ENCODE measurements around the gene FBRSL1. TPM values are rescaled to one million over a fixed set of nuclear protein-coding genes. Genes with fewer than 3 reads are reported as not detected.

FBRSL1 gene
- total RNA-seq, 1 donor from 2014 or later = 75.8 TPM

DNA sequence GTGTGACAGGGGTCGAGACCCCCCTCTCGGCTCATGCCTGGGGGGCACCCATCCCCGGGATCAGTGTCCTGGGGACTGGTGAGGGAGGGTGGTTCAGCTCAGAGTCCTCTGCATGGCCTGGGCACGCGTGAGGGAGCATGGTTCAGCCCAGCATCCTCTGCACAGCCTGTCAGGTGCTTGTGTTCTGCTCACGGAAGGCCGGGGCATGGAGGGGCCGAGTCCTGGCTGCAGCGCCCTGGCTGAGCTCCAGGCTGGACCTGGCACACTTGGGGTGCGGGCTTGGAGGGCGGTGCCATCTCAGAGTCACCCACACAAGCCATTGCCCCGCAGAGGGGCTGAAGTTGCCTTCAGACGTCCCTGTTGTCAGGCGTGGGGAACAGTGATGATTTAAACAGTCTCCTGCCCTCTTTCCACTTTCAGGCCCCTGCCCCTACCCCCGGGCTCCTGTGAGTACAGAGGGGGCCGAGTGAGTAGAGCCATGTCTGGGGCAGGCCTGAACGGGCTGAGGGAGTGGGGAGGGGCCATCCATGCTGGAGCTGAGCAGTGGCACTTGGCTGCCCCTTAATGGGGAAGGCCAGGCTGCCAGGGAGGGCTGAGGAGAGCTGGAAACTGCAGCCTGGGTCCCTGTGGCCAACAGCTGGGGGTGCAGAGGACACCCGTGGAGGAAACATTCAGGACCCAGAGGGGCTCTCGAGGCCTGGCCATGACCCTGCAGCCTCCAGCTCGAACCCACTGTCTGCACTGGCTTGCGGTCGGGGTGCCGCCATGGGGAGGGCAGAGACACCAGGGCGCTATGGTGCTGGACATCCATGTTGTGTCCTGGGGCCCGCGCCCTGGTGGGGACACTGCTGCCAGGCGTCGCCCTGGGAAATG, 22.5 kb downstream of the FBRSL1 start:
- peaks cover 6% of the 10 kb centered on the region for H3K36me3 Mint-ChIP-seq (ENCODE audit: low read depth)
- H3K4me1 Mint-ChIP-seq (ENCODE audit: low read depth) = no peaks in the 10 kb centered on the region
- intact Hi-C loops (cut with micrococcal nuclease) = no loop called here
- no peaks in the 10 kb centered on the region for H3K9me3 Mint-ChIP-seq
- no peak overlapping the region for H3K4me3 Mint-ChIP-seq
- no peak overlapping the region for H3K27ac Mint-ChIP-seq
- no peaks in the 10 kb centered on the region for H3K27me3 Mint-ChIP-seq (ENCODE audit: insufficient read depth)
- no peak for DNase-seq (ENCODE audit: low spot score)

DNA sequence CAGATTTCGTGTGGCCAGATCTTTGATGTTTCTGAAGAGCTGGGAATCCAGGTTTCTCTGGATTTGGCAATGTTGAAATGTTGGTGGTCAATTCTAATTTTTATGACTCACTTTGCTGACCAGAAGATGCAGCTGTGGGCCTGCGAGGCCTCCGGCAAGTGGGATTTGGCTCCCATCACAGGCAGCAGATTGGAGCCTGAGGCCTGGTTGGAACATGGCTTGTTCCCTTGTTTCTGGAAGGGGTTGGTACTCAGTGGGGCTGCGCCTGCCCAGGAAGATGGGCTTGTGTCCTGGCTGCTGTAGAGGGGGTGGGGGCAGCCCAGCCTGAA, 23.1 kb downstream of the FBRSL1 start:
- DNase-seq (ENCODE audit: low spot score) = no peak
- intact Hi-C loops (cut with micrococcal nuclease) = no loop called here
- Mint-ChIP-seq H3K27me3 (ENCODE audit: insufficient read depth) (no peaks in the 10 kb centered on the region), H3K9me3 (peaks cover 2% of the 10 kb centered on the region), H3K36me3 (ENCODE audit: low read depth) (peaks cover 9% of the 10 kb centered on the region), H3K4me3 (no peak overlapping the region), H3K4me1 (ENCODE audit: low read depth) (no peaks in the 10 kb centered on the region), H3K27ac (no peak overlapping the region)

DNA sequence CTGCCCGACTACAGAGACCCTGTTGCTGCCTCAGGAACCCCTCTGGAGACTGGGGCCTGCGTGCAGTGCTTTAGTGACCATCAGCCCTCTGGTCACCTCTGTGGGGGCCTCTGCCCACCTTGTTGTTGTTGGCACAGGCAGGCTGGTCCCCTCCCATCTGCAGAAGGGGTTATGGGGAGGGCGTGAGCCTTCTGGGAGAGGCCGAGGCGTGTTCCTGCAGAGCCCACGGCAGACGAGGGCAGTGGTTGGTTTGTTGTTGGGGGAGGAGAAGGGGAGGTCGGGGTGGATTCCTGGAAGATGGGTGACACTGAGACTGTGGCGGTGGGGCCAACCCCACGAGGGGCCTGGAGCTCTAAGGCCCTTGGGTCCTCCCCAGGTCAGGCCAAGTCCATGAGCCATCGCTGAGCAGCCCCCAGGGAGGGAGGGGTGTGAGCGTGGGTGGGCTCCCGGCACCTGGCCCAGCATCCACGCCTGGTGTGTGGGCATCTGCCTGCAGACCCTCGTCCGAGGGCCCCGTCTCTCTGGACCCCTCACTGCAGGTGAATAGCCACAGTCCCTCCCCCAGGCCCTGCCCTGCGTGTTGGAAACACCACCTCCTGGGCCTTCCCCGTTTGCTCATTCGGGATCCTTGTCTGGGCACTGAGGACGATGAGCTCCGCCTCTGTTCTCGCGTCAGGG, 23.6 kb downstream of the FBRSL1 start:
- no peaks in the 10 kb centered on the region for H3K4me1 Mint-ChIP-seq (ENCODE audit: low read depth)
- H3K9me3 Mint-ChIP-seq = peaks cover 7% of the 10 kb centered on the region
- no peak overlapping the region for H3K27ac Mint-ChIP-seq
- intact Hi-C loops (cut with micrococcal nuclease) = no loop called here
- no peak overlapping the region for H3K4me3 Mint-ChIP-seq
- H3K27me3 Mint-ChIP-seq (ENCODE audit: insufficient read depth) = no peaks in the 10 kb centered on the region
- no peak for DNase-seq (ENCODE audit: low spot score)
- H3K36me3 Mint-ChIP-seq (ENCODE audit: low read depth) = peaks cover 15% of the 10 kb centered on the region

DNA sequence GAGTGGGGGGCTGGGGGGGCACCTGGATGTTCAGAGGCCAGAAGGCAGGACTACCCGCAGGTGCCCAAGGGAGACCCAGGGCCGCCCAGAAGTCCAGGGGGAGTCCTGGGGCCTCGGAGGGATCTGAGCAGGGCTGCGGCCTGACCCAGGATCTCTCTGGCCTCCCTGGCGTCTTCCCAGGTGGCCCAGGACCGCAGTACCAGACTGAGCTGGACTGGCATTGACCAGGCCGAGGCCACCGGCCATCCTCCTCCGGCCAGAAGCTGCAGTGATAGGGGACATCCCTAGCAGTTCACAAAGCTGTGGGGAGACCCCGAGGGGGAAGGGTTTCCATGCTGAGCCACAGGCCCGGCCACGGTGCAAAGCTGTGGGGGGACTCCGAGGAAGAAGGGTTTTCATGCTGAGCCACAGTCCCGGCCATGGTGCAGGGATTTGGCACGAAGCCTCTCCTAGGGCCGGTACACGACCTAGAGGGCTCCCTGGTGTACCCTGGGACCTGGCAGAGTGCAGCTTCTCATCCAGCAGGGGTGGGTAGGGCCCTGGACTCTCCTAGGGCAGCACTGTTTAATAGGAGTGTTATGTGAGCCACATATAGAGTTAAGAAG, 24.4 kb downstream of the FBRSL1 start:
- no peak for DNase-seq (ENCODE audit: low spot score)
- no peaks in the 10 kb centered on the region for H3K27me3 Mint-ChIP-seq (ENCODE audit: insufficient read depth)
- peaks cover 14% of the 10 kb centered on the region for H3K9me3 Mint-ChIP-seq
- H3K4me1 Mint-ChIP-seq (ENCODE audit: low read depth) = no peaks in the 10 kb centered on the region
- intact Hi-C loops (cut with micrococcal nuclease) = no loop called here
- peaks cover 22% of the 10 kb centered on the region for H3K36me3 Mint-ChIP-seq (ENCODE audit: low read depth)
- H3K4me3 Mint-ChIP-seq = no peak overlapping the region
- no peak overlapping the region for H3K27ac Mint-ChIP-seq

DNA sequence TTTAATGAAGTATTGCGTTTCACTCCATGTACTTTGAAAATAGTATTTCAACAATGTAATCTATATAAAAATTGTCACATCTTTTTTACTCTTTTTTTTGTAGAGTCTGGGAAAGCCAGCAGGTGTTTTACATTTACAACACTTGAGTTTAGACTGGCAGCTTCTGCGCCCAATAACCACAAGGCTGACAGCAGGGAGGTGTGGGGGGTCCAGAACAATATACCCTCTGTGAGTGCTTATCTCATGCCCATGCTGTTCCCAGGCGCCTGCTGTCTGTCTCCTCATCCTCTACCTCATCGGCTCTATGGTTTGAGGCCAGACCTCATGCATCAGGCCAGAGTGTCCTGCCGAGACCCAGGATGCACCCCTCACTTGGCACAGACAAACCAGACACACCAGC, 24.9 kb downstream of the FBRSL1 start:
- Mint-ChIP-seq H3K27ac (no peak overlapping the region), H3K36me3 (ENCODE audit: low read depth) (peaks cover 24% of the 10 kb centered on the region), H3K4me1 (ENCODE audit: low read depth) (no peaks in the 10 kb centered on the region), H3K4me3 (no peak overlapping the region), H3K9me3 (peaks cover 16% of the 10 kb centered on the region), H3K27me3 (ENCODE audit: insufficient read depth) (no peaks in the 10 kb centered on the region)
- intact Hi-C loops (cut with micrococcal nuclease) = no loop called here
- DNase-seq (ENCODE audit: low spot score) = no peak

DNA sequence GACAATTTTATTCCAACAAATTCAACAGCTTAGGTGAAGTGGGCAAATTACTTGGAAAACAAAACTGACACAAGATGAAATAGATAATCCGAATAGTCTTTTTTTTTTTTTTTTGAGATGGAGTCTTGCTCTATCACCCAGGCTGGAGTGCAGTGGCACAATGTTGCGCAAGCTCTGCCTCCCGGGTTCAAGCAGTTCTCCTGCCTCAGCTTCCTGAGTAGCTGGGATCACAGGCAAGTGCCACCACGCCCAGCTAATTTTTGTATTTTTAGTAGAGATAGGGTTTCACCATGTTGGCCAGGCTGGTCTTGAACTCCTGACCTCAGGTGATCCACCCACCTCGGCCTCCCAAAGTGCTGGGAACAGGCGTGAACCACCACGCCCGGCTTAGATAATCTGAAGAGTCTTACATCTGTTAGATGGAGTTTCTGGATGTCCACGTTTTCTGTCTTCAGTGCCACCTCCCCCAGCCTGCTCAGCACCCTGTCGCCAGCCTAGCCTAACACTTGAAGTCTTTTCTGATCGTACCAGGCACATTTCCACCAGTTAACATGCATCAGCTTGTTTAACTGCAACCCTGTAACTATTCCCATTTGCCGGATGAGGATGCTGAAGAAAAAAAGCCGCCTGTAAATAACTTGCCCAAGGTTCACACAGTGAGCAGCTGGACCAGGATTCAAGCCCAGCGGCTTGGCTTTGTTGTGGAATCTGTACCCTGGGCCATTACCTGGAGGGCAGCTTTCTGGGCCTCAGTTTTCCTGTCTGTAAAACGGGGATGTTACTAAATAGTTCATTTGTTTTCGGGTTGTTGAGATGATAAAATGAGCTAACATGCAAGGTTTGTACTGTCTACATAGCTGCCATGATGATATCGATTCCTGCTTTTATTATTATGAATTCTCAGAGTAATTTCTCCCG, 26.4 kb downstream of the FBRSL1 start:
- peaks cover 16% of the 10 kb centered on the region for H3K9me3 Mint-ChIP-seq
- H3K36me3 Mint-ChIP-seq (ENCODE audit: low read depth) = peaks cover 24% of the 10 kb centered on the region
- H3K4me3 Mint-ChIP-seq = no peak overlapping the region
- intact Hi-C loops (cut with micrococcal nuclease) = no loop called here
- no peaks in the 10 kb centered on the region for H3K27me3 Mint-ChIP-seq (ENCODE audit: insufficient read depth)
- DNase-seq (ENCODE audit: low spot score) = no peak
- H3K27ac Mint-ChIP-seq = no peak overlapping the region
- no peaks in the 10 kb centered on the region for H3K4me1 Mint-ChIP-seq (ENCODE audit: low read depth)

DNA sequence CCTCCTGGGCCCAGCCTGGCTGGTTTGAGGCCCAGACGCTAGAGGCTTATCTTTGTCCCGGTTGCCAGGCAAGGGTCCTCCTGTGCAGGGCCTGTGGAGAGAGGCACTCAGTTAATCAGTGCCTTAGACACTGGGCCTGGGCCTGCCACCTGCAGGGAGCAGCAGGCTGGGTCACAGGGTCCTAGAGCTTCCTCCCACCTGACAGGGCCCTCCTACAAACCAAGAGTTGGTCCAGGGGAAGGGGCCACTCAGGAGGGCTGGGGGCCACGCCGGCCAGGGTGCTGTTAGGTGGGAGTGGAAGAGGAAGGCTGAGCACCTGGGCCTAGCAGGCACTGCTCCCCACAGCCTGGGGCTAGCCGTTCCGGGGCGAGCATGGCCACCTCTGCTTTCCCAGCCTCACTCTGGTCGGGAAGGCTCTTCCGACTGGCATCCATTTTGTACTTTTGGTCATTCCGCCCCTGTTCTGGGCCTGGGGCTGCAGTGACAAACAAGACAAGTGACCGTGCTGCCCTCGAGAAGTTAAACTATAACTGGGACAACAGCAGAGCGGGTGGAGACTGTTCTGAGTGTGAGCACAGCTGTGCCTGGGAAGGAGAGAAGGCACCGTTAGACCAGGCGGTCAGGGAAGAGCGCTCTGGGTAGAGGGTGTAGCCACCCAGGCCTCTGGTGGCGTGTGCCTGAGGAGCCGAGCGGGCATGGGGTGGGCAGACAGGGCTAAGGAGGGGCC, 27.2 kb downstream of the FBRSL1 start:
- H3K4me1 Mint-ChIP-seq (ENCODE audit: low read depth) = no peaks in the 10 kb centered on the region
- H3K27ac Mint-ChIP-seq = no peak overlapping the region
- H3K9me3 Mint-ChIP-seq = peaks cover 16% of the 10 kb centered on the region
- H3K36me3 Mint-ChIP-seq (ENCODE audit: low read depth) = peaks cover 24% of the 10 kb centered on the region
- no peak for DNase-seq (ENCODE audit: low spot score)
- no peak overlapping the region for H3K4me3 Mint-ChIP-seq
- no peaks in the 10 kb centered on the region for H3K27me3 Mint-ChIP-seq (ENCODE audit: insufficient read depth)
- intact Hi-C loops (cut with micrococcal nuclease) = no loop called here

DNA sequence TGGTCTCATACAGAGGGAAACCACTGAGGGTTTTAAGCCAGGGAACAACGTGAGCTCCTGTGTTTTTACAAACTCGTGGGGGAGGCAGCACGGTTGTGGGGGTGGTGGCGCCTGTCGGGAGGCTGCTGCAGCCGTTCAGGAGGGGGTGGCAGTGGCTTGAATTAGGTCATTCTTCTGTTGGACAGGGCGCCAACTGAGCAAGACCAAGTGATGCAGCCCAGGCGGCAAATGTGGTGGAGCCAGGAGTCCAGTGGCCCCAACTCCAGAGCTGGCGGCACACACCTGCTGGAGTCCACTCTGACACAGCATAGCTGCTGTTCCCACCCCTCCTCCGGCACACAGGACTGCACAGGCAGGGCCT, 27.8 kb downstream of the FBRSL1 start:
- H3K4me1 Mint-ChIP-seq (ENCODE audit: low read depth) = no peaks in the 10 kb centered on the region
- intact Hi-C loops (cut with micrococcal nuclease) = no loop called here
- H3K27me3 Mint-ChIP-seq (ENCODE audit: insufficient read depth) = no peaks in the 10 kb centered on the region
- H3K4me3 Mint-ChIP-seq = no peak overlapping the region
- peaks cover 16% of the 10 kb centered on the region for H3K9me3 Mint-ChIP-seq
- no peak for DNase-seq (ENCODE audit: low spot score)
- peaks cover 24% of the 10 kb centered on the region for H3K36me3 Mint-ChIP-seq (ENCODE audit: low read depth)
- H3K27ac Mint-ChIP-seq = no peak overlapping the region

DNA sequence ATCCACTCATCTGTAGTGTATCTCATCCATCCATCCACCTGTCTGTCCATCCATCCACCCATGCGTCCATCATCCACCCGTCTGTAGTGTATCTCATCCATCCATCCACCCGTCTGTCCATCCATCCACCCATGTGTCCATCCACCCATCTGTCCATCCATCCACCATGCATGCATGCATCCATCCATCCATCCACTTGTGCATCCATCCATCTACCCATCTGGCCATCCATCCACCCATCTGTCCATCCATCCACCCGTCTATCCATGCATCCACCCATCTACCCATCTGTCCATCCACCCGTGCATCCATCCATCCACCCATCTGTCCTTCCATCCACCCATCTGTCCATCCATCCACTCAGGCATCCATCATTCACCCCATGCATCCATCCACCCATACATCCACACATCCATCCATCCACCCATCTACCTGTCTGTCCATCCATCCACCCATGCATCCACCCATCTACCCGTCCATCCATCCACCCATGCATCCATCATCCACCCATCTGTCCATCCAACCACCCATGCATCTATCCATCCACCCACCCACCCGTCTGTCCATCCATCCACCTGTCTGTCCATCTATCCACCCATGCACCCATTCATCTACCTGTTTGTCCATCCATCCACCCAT, 28.5 kb downstream of the FBRSL1 start:
- intact Hi-C loops (cut with micrococcal nuclease) = no loop called here
- H3K36me3 Mint-ChIP-seq (ENCODE audit: low read depth) = peaks cover 24% of the 10 kb centered on the region
- no peaks in the 10 kb centered on the region for H3K27me3 Mint-ChIP-seq (ENCODE audit: insufficient read depth)
- H3K27ac Mint-ChIP-seq = no peak overlapping the region
- peaks cover 16% of the 10 kb centered on the region for H3K9me3 Mint-ChIP-seq
- H3K4me1 Mint-ChIP-seq (ENCODE audit: low read depth) = no peaks in the 10 kb centered on the region
- no peak for DNase-seq (ENCODE audit: low spot score)
- no peak overlapping the region for H3K4me3 Mint-ChIP-seq

DNA sequence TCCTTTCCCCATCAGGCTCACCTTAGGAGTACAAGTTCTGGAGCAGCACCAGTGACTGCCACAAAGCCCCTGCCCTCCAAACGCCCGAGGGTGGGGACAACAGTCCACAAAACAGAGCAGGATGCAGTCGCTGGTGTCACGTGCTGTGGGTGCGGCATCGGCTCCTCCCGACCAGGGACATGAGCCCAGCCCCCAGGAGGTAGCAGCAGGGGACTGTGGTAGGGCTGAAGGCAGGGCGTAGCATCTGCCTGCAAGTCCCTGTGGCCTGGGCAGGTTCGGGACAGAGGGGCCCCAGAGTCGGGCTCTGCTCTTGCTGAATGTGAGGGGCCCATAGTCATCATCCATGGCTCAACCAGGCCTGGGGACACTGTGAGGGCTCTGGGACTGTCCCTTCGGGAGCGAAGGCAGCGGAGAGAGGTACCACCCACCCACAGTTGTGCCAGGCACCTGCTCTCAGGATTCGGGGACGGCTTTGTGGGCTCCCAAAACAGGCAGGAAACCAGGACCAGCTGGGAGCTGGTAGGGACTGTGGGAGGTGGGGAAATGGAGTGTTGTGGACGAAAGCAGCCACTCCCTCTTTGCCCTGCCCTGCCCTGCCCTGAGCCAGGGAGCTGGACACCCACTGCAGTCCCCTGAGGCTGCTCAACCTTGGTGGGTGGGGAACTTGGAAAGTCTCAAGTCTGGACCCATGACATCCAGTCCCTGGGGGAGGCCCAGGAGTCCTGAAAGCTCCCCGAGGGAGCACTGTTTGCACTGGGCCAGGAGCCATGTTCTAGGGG, 30.7 kb downstream of the FBRSL1 start:
- intact Hi-C loops (cut with micrococcal nuclease) = no loop called here
- no peak overlapping the region for H3K4me3 Mint-ChIP-seq
- no peak for DNase-seq (ENCODE audit: low spot score)
- no peak overlapping the region for H3K27ac Mint-ChIP-seq
- peaks cover 16% of the 10 kb centered on the region for H3K9me3 Mint-ChIP-seq
- peaks cover 21% of the 10 kb centered on the region for H3K36me3 Mint-ChIP-seq (ENCODE audit: low read depth)
- no peaks in the 10 kb centered on the region for H3K4me1 Mint-ChIP-seq (ENCODE audit: low read depth)
- no peaks in the 10 kb centered on the region for H3K27me3 Mint-ChIP-seq (ENCODE audit: insufficient read depth)

DNA sequence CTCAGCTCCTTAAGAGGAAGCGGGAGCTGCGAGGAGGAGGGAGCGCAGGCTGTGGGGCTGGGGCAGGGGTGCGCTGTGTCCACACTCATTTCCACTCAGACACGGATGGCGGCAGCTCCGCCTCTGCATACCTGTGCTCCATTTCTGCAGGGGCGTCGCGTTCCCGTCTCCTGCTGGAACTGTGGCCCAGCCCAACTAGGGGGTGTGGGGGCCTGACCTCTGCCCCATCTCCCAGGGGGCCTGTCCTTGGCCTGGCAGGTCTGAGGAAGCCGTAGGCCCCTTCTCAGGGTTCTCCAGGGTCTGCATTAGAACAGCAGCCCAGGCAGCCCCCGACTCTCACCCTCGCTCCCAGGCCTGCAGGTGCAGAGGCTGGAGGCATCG, 31.2 kb downstream of the FBRSL1 start:
- Mint-ChIP-seq H3K4me1 (ENCODE audit: low read depth) (no peaks in the 10 kb centered on the region), H3K27ac (no peak overlapping the region), H3K9me3 (peaks cover 16% of the 10 kb centered on the region), H3K4me3 (no peak overlapping the region), H3K36me3 (ENCODE audit: low read depth) (peaks cover 21% of the 10 kb centered on the region), H3K27me3 (ENCODE audit: insufficient read depth) (no peaks in the 10 kb centered on the region)
- no peak for DNase-seq (ENCODE audit: low spot score)
- intact Hi-C loops (cut with micrococcal nuclease) = no loop called here
